ENCODE data around the gene CATSPERE. TPM values are rescaled to one million over a fixed set of nuclear protein-coding genes. Genes with fewer than 3 reads are reported as not detected.

Gene CATSPERE
- total and polyA plus RNA-seq, 9 of the 15 experiments (the other 6 are each of a cell fraction or from before 2014, with no cell fraction given) = 0.06 to 0.16 (median 0.09) TPM; not detected in 3

- TF ChIP-seq KDM5B (IDR thresholded peaks at IDR 0.05; ENCODE audit: insufficient replicate concordance, low read depth, low read length) (peak; percentile 54), CBFB (CRISPR knock-in tag; IDR thresholded peaks at IDR 0.05) (peak; percentile 85), SUPT5H (IDR thresholded peaks at IDR 0.05) (peak; percentile 51), HDAC6 (IDR thresholded peaks at IDR 0.05; ENCODE audit: low read depth, low read length) (no peak), RBM34 (IDR thresholded peaks at IDR 0.05; ENCODE audit: borderline replicate concordance, insufficient read depth, low read length) (no peak), ZSCAN32 (CRISPR knock-in tag; IDR thresholded peaks at IDR 0.05) (no peak), MYC (IDR thresholded peaks at IDR 0.05; ENCODE audit: low read depth, low read length) (no peak), MYC (CRISPR knock-in tag; IDR thresholded peaks at IDR 0.05; ENCODE audit: borderline replicate concordance, low read depth) (peak; percentile 31; the same call in 1 of the 2 replicates), SFPQ (IDR thresholded peaks at IDR 0.05; ENCODE audit: low read depth, low read length) (no peak), MAFK (IDR thresholded peaks at IDR 0.05; ENCODE audit: low read length) (no peak), RNF219 (CRISPR knock-in tag; IDR thresholded peaks at IDR 0.05) (0 out of 2 replicates have a peak, but pooled peaks have one; percentile 44), POLR2A (conservative IDR thresholded peaks at IDR 0.05) (peak; percentile 22), ZNF668 (CRISPR knock-in tag; IDR thresholded peaks at IDR 0.05) (peak; percentile 40; the same call in 1 of the 2 replicates), RREB1 (CRISPR knock-in tag; IDR thresholded peaks at IDR 0.05) (no peak), PML (IDR thresholded peaks at IDR 0.05; ENCODE audit: low read length) (peak; percentile 80), XRCC4 (IDR thresholded peaks at IDR 0.05; ENCODE audit: extremely low read depth, insufficient read depth, insufficient read length) (no peak), TFAP4 (CRISPR knock-in tag; IDR thresholded peaks at IDR 0.05; ENCODE audit: borderline replicate concordance) (no peak), TAL1 (IDR thresholded peaks at IDR 0.05) (0 out of 2 replicates have a peak, but pooled peaks have one; percentile 9)
These were observed 191.0 kb downstream of the CATSPERE start (continued) for GRCh38 chr1:244651956-244652622.
